ENCODE measurements around the gene RIC8A. TPM values are rescaled to one million over a fixed set of nuclear protein-coding genes. Genes with fewer than 3 reads are reported as not detected.

RIC8A gene
- total RNA-seq, 1 donor from 2014 or later: 102 TPM

DNA sequence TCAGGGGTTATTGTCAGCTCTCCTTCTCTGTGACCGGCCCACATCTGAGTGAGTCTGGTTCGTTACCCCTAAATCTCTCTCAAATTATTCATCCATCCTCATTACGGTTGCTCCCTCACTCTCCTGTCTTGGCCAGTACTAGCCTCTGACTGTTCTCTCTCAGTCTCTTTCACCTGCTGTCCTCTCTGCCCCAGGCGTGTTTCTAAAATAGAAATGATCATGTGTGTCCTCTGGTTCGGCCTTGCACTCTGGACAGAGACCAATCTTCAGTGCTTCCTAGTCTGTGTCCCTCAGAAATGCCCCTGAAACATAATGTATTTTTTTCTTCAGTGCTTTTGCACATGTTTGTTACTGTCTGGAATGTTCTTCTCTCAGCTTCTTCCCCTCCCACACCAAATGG, 34.1 kb downstream of the RIC8A start:
- Histone ChIP-seq H3K4me3 (no peak overlapping the region), H3K27me3 (no peaks in the 10 kb centered on the region), H3K36me3 (peaks cover 46 to 51% of the 10 kb centered on the region in 2 donors), H3K9me3 (no peaks in the 10 kb centered on the region), H3K27ac (no peak overlapping the region), H3K4me1 (peaks cover 3 to 8% of the 10 kb centered on the region in 2 donors)
- TF ChIP-seq, protein P1, sequence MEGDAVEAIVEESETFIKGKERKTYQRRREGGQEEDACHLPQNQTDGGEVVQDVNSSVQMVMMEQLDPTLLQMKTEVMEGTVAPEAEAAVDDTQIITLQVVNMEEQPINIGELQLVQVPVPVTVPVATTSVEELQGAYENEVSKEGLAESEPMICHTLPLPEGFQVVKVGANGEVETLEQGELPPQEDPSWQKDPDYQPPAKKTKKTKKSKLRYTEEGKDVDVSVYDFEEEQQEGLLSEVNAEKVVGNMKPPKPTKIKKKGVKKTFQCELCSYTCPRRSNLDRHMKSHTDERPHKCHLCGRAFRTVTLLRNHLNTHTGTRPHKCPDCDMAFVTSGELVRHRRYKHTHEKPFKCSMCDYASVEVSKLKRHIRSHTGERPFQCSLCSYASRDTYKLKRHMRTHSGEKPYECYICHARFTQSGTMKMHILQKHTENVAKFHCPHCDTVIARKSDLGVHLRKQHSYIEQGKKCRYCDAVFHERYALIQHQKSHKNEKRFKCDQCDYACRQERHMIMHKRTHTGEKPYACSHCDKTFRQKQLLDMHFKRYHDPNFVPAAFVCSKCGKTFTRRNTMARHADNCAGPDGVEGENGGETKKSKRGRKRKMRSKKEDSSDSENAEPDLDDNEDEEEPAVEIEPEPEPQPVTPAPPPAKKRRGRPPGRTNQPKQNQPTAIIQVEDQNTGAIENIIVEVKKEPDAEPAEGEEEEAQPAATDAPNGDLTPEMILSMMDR (IDR thresholded peaks at IDR 0.05): no peak
- DNase-seq (ENCODE audit: low spot score in 2 of 2): no peak
- intact Hi-C loops (cut with DNase I): no loop called here

DNA sequence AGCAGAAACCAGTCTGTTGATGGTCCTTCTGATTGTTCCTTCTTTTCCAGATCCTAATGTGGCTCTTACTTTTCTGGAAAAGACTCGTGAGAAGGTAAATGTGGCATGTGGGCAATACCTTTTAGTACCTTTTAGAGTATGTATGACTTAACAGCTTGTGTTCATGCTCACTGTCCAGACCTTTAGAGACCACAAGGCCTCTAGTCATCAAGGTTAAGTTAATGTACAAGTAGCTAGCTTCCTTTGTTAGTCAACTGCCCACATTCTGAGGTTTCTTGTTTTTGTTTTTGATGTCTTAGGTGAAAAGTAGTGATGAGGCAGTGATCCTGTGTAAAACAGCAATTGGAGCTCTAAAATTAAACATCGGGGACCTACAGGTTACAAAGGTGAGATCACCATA, 36.9 kb downstream of the RIC8A start:
- no peak for DNase-seq (ENCODE audit: low spot score in 2 of 2)
- Histone ChIP-seq H3K4me3 (no peak overlapping the region), H3K4me1 (no peaks in the 10 kb centered on the region), H3K36me3 (peaks cover 73 to 78% of the 10 kb centered on the region in 2 donors), H3K27ac (no peak overlapping the region), H3K9me3 (no peaks in the 10 kb centered on the region), H3K27me3 (no peaks in the 10 kb centered on the region)
- TF ChIP-seq, protein P1 (IDR thresholded peaks at IDR 0.05): no peak
- intact Hi-C loops (cut with DNase I): no loop called here

DNA sequence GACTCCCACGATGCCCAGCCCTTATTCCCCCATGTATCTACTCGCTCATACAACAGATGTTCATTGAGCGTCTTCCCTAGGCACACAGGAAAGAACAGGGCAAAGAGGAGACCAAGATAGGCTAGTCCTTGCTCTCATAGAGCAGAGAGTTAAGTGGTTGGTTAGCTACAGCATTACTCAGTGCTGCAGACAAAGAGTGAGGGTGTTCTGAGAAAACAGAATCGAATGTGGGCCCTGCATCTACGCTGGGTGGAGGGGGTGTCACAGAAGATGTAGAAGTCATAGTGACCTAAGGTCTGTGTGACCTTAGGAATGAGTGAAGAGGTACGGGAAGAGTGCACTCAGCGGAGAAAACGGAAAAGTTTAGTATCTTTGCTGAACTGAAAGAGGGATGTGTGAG, 41.6 kb downstream of the RIC8A start:
- H3K27me3 ChIP-seq: no peaks in the 10 kb centered on the region
- no peaks in the 10 kb centered on the region for H3K4me1 ChIP-seq
- no peak overlapping the region for H3K4me3 ChIP-seq
- H3K9me3 ChIP-seq: no peaks in the 10 kb centered on the region
- no peak for DNase-seq (ENCODE audit: low spot score in 2 of 2)
- TF ChIP-seq, protein P1 (IDR thresholded peaks at IDR 0.05): no peak
- H3K36me3 ChIP-seq: peaks cover 63 to 85% of the 10 kb centered on the region in 2 donors
- intact Hi-C loops (cut with DNase I): no loop called here
- H3K27ac ChIP-seq: no peak overlapping the region

DNA sequence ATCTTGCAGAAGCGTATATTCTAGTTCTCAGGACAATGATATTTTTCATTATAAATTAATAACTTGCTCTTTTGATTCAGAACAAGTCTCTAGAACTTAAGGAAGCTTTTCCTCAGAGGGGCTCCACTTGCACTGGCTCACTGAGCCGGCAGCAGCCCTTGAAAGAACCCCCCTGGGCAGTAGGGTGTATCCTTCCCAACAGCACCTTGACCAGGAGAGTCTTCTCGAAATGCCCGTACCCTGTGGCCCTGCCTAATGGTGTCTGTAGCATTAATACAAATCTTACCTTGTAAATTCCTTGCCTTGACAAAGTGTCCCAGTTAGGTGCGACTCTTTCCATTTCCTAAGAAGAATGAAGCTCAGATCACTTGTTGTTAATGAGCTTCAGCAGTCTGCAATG, 42.8 kb downstream of the RIC8A start:
- DNase-seq (ENCODE audit: low spot score in 2 of 2): no peak
- H3K9me3 ChIP-seq: no peaks in the 10 kb centered on the region
- H3K4me3 ChIP-seq: no peak overlapping the region
- no peaks in the 10 kb centered on the region for H3K27me3 ChIP-seq
- no peaks in the 10 kb centered on the region for H3K4me1 ChIP-seq
- TF ChIP-seq, protein P1 (IDR thresholded peaks at IDR 0.05): no peak
- H3K36me3 ChIP-seq: peaks cover 52 to 73% of the 10 kb centered on the region in 2 donors
- intact Hi-C loops (cut with DNase I): loop anchor here (5.0 kb wide), 1 partner anchor 107 kb away; no protein-coding TSS in a partner anchor
- H3K27ac ChIP-seq: no peak overlapping the region

DNA sequence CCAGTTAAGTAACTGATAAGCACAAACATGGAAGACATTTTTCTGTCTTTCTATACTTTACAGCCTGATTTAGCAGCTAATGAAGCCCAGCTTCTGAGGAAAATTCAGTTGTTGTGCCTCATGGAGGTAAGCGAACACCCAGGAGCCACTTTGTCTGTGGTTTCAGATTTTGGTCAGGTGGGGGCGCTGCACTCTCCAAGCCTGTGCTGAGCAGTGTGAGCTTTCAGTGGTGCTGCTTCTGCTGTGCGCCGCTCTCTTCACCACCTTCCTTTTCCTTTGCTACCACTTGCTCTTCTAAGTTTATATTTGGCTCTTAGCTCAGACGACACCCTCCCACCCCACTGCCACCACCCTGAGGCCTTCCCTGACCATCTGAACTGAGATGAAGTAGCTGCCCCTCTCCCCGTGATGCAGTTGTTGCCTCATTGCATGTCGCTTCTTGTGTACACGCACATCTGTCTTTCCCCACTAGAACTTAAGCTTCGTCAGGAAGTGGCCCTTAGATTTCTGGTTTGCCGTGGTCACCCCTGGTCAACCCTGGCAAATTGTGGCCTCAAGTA, 43.3 kb downstream of the RIC8A start:
- intact Hi-C loops (cut with DNase I): loop anchor here (5.0 kb wide), 1 partner anchor 106 kb away; no protein-coding TSS in a partner anchor
- H3K27ac ChIP-seq: no peak overlapping the region
- H3K27me3 ChIP-seq: no peaks in the 10 kb centered on the region
- H3K4me1 ChIP-seq: no peaks in the 10 kb centered on the region
- H3K9me3 ChIP-seq: no peaks in the 10 kb centered on the region
- H3K36me3 ChIP-seq: peaks cover 48 to 68% of the 10 kb centered on the region in 2 donors
- no peak overlapping the region for H3K4me3 ChIP-seq
- peak in 1 of 2 donors; percentile 74 for DNase-seq (ENCODE audit: low spot score in 2 of 2)
- TF ChIP-seq, protein P1 (IDR thresholded peaks at IDR 0.05): peak; percentile 52 to 69 (median 59)

Data from ascending aorta (tissue), 2 donors.